ENCODE results near the gene SCARF2.
"Not testable (repeated sequence)": the region's sequence is repeated elsewhere in the genome, so short reads cannot be mapped to it uniquely, and the experiment has no call there.

SCARF2 gene, protein sequence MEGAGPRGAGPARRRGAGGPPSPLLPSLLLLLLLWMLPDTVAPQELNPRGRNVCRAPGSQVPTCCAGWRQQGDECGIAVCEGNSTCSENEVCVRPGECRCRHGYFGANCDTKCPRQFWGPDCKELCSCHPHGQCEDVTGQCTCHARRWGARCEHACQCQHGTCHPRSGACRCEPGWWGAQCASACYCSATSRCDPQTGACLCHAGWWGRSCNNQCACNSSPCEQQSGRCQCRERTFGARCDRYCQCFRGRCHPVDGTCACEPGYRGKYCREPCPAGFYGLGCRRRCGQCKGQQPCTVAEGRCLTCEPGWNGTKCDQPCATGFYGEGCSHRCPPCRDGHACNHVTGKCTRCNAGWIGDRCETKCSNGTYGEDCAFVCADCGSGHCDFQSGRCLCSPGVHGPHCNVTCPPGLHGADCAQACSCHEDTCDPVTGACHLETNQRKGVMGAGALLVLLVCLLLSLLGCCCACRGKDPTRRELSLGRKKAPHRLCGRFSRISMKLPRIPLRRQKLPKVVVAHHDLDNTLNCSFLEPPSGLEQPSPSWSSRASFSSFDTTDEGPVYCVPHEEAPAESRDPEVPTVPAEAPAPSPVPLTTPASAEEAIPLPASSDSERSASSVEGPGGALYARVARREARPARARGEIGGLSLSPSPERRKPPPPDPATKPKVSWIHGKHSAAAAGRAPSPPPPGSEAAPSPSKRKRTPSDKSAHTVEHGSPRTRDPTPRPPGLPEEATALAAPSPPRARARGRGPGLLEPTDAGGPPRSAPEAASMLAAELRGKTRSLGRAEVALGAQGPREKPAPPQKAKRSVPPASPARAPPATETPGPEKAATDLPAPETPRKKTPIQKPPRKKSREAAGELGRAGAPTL

DNA sequence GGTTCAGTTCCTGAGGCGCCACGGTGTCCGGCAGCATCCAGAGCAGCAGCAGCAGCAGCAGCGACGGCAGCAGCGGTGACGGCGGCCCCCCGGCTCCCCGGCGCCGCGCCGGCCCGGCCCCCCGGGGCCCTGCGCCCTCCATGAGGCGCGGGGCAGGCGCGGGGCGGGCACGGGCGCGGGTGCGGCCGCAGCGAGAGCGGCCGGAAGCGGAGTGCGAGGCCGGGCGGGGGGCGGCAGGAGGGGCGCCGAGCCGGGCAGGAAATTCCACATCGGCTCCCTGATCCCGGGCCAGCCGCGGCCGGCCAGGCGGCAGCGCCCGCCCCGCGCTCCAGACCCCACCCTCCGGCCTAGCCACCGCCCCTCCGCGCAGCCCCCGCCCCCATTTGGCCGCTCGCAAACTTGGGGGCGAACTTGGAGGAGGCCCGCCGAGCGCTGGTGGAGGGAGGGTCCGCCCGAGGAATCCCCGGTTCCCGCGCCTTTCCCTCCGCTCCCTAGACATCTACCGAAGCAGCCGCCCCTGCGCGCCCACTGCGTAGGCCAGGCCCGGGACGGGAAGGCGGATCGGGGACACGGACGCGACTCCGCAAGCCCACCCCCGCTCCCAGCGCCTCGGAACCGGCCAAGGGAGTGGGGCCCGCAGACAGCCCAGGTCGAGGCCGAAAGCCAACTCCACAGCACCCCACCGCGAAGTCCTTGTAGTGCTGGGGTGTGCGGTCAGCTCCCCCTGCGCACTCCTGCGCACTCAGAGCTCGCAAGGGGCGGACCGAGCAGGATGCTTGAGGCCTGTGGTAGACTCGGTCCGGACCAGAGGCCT lies at the start of gene SCARF2:
Gene SCARF2, minus strand, starts transcription at position 213 of the 814 bp plus-strand sequence. Its CDS starts 71 bp downstream, at position 142.
- no peak for DNase-seq

DNA sequence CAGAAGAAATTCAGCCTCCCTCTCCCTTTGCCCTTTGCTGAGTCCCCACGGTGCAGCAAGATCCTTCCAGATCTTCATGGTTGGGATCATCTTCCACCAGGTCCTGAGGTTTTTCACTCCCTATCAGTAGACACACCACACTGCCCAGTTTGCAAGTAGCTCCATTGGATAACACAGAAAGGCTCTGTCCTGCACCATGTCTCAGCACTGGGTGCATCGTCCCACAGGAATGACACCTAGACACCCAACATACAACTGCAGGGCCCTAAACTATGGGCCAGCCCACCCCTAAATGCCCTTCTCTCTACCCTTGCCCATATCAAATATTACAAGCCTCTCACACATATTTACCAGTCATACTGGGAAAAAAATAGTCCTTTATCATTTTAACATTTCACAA lies 48.6 kb upstream of the SCARF2 start:
- no peak for DNase-seq

DNA sequence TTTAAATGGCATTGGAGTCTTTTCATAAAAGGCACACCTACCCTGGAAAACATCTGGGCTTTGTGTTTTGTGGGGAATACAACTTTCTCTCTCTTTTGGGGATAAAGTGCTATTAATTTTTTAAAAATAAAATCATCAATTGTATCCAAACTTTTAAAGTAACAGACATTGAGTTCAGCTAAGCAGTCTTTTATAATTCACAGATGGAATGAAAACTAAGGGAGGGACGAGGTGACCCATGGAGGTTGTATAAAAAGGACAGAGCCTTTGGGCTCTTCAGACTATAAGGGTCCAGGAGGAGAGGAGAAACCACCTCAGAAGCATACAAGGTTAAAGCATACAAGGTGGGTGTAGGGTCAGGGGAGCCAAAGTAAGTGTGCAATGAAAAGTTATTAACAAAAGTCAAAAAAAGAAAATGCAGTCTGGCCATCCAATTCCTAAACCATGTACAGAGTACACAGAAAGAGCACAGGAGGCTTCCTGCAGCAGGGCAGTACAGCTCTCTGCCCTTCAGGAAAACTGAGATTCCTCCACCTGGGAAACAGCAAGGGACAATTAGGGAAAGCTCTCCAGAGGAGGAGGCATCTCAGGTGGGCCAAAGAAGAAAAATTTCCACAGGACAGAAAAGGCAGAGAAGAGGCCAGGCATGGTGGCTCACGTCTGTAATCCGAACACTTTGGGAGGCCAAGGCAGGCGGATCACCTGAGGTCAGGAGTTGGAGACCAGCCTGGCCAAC lies 47.5 kb upstream of the SCARF2 start:
- DNase-seq, result no peak

DNA sequence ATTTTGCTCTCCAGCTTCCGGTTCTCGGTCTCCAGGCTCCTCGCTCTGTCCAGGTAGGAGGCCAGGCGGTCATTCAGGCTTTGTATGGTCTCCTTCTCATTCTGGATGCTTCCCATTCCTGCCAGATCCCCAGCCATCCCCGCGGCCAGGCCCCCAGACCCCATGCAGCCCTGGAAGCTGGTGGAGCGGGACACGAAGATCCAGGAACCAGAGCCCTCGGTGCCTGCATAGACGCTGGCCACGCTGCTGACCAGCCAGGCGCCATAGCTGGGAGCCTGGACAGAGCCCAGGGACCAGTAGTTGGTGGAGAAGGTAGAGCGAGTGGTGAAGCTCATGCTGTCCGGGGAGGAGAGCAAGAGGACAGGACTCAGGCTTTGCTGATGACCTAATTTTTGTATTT lies 46.1 kb upstream of the SCARF2 start:
- no peak for DNase-seq

DNA sequence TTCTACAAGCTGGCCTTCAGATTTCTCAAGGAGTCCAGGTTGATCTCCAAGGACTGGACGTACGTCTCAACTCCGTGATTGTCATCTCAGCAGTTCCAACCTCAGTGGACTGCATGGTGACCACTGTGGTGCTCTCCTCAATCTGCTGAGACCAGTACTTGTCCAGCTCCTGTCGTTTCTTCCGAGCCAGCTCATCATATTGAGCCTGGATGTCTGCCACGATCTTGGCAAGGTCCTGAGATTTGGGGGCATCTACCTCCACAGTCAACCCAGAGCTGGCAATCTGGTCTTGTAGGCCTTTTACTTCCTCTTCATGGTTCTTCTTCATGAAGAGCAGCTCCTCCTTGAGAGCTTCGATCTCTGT lies 45.5 kb upstream of the SCARF2 start:
- DNase-seq, result not testable (repeated sequence)

DNA sequence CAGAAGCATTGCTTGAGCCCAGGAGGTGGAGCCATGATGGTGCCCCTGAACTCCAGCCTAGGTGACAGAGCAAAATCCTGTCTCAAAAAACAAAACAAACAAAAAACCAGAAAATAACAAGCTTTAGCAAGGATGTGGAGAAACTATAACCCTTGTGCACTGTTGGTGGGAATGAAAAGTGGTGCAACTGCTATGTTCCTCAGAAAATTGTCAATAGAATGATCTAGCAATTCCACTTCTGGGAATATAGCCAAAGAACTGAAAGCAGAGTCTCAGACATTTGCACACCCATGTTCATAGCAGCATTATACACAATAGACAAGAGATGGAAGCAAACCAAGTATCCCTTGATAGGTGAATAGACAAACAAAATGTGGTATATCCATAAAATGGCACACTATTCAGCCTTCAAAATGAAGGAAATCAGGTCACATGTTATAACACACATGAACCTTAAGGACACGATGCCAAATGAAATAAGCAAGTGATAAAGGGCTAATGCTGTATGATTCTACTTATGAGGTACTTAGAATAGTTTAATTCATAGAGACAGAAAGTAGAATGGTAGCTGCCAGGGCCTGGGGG lies 42.1 kb upstream of the SCARF2 start:
- DNase-seq, result no peak

DNA sequence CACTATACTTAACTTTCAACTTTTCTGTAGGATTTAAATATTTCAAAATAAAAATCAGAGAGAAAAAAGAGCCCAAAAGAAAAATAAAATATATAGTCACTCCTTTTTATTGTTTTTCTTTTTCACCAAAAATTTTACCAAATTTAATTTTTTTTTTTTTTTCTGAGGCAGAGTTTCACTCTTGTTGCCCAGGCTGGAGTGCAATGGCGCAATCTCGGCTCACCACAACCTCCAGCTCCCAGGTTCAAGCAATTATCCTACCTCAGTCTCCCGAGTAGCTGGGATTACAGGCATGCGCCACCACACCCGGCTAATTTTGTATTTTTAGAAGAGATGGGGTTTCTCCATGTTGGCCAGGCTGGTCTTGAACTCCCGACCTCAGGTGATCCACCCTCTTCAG lies 40.4 kb upstream of the SCARF2 start:
- not testable (repeated sequence) for DNase-seq

DNA sequence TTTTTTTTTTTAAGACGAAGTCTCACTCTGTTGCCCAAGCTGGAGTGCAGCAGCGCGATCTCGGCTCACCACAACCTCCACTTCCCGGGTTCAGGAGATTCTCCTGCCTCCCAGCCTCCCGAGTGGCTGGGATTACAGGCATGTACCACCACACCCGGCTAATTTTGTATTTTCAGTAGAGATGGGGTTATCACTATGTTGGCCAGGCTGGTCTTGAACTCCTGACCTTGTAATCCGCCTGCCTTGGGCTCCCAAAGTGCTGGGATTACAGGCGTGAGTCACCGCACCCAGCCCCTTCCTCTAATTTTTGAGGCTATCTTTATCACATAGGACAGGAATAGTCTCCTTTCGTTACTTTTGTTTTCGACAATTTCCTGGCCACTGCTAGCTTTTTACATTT lies 37.9 kb upstream of the SCARF2 start:
- DNase-seq, result not testable (repeated sequence)

DNA sequence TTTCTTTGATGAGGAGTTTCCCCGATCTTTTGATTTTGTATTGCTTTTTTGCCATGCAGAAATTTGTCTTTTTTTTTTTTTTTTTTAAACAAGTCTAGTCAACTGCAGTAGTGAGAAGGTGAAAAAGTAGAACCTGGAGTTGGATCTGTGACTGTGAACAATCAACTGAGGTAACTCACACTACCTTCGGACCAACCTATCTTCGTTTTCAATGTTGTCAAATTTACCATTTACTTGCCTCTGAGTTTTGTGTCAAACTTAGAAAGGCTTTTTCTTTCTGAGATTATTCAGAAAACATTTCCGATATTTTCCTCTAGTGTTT lies 37.5 kb upstream of the SCARF2 start:
- no peak for DNase-seq

DNA sequence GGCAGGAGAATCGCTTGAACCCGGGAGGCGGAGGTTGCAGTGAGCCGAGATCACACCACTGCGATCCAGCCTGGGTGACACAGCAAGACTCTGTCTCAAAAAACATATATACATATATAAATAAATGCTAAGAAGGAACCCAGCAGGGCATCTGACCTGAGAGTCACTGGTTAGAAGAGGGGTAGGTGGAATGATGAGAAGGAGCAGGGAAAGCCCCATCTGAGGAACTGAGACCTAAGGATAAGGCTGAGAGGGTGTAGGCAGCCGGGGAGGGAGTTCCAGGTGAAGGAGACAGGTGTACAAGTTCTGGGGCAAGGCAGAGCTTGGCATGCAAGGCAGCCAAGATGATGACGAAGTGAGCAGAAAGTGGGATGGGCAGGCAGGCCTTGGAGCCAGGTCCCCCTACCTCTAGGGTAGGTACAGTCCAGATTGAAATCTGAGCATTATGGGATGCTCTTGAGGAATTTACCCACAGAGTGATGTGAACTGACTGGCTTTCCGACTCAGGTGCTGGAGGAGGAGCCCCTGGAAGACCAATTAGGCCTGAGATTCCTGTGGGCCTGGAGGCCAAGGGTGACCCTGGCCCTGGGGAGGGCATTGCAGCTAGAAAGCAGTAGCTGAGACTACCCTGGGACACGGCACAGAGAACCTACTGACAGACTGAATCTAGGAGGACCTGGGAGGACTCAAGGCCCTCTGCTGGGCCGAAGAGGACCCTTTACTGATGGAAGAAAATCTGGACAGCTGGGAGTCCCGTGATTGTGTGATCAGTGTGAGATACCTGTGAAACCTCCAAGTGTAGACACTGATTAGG lies 35.2 kb upstream of the SCARF2 start:
- DNase-seq, result no peak

DNA sequence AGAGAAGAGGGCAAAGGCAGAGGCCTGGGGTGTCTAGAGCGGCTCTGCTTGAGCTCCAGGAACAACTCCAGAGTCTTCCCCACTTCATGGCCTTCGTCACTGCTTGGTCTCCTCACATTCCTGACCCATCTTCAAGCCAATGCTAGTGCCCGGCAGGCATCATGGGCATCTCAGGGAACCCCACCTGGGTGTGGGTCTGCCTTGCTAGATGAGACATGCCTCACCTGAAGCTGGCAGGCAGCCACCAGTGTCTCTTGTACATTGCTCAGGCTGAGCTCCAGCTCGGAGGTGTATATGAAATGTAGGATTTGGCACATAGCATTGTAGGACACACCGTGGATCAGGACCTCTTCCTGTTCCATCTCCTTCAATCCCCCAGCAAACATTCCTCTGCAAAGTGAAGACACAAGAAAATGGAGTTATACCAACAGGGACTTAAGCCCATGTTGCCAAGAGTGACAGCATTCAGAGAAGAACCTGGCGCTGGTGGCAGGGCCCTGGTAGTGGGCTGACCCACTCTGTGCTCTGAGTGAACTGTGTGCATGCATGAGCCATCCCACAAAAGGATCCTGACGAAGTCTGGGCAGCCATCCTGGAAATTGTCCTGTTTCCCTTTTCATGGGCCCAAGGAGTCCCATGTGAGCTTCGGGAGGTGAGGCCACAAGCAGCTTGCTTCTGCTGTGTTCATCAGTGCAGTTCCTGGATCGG lies 33.7 kb upstream of the SCARF2 start:
- no peak for DNase-seq

DNA sequence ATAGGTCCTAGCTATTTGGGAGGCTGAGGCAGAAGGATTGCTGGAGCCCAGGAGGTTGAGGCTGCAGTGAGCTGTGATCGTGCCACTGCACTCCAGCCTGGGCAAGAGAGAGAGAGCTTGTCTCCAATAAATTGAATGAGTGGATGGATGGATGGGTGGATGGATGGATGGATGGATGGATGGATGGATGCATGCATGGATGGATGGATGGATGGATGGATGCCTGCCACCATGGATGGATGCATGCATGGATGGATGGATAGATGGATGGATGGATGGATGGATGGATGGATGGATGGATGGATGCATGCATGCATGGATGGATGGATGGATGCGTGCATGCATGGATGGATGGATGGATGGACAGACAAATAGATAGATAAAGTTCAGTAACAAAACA lies 32.9 kb upstream of the SCARF2 start:
- DNase-seq, result not testable (repeated sequence)

DNA sequence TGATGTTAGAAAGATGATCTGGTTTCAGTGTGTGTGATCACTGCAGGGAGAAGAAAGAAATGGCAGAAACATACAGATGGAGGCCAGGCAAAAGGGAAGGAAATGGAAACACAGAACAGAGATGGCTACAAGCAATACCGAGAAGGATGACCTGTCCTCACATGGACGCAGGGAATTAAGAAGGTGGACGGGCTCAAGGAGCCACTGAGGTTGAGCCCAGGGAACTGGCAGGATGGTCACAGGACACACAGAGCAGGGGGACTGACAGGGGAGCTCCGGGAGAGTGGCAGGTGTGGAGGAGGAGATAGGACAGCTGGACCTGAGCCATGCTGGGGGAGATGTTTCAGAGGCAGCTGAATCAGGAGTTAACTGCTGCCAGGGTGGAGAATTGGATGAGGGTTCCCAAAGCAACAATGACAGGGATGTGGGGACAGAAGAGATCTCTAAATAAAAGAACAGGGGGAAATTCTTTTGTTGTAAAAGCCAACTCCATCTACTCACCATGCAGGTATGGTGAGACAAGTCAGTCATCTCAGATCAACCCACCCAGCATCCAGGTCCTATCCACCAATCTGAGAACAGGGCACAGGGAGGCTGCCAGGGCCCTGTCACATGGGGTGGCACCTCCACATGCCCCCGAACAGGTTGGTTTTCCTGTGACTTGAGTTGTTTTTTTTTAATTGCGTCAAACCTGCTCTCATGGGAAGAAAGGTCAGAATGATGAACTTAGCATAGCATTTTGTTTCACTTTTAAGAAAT lies 31.7 kb upstream of the SCARF2 start:
- DNase-seq, result no peak

DNA sequence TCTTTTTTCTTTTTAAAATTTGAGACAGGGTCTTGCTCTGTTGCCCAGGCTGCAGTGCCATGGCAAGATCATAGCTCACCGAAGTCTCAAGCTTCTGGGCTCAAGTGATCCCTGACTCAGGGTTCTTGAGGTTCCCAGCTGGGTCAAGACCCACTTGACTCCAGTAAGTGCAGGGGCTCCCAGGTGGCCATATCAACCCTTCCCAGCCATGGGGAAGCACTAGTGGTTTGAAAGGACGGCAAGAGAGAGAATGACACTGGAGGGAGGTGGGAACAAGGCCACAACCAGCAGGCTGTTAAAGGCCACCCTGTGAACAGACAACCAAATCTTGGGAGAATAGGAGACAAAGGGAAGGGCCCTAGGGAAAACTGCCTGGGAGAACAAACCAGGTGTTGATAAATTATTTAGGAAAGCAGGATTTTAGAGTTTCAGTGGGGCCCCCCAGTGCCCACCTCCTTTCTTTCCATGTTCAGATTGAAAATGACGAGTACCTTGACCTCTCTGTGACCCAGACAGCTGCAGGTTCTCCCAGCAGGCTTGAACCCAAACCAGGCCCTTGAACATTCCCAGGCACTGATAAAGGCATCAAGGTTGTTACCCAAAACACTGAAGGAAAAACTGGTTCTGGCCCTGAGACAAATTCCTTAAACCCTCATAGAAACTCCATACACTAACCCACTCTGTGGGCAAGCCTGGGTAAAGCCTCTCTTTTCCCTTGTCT lies 29.2 kb upstream of the SCARF2 start:
- no peak for DNase-seq

DNA sequence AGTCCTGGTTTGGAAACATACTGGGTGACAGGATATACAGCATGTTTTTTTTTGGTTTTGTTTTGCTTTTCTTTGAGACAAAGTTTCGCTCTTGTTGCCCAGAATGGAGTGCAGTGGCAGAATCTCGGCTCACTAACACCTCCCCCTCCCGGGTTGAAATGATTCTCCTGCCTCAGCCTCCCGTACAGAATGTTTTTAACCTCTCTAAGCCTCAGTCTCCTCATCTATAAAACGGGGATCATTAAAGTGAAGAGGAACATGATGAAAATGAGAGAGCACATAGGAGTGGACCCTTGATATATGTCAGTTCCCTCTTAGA lies 28.1 kb upstream of the SCARF2 start:
- DNase-seq, result no peak

DNA sequence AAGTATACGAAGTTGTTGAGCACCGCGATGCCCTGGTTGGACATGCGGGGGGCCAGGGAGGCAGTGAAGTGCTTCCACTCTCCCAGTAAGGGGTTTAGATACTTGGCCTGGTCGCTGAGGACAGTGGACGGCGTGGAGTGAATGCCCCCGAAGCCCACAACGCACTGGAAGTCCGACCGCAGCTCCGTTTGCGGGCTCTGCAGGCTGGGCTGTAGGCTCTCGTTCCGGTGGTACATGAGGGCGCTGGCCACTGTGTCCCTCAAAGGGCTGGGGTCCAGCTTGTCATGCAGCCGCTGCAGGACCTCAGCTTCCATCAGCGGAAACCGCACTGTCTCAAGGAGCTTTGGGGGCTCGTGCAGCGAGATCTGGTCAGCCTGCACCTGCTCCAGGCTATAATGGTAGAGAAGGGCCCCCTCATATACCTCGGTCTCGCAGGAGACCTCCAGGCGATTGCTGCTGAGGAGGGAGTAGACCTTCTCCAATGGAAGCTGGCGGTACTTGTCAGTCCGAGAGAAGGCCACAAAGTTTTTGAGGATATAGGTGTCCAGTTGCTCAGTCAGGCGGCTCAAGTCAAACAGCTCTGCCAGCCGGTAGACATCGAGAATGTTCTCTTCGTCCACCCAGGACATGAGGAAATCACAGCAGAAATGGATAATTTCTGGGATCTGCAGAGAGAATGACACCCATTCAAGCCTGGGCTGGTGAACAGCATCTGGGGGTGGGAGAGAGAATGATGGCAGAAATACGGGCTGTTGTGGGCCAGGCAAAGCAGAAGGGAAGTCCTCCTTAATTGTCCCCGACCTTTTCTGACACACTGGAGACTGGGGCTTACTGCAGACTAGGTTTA lies 27.5 kb upstream of the SCARF2 start:
- DNase-seq, result no peak

DNA sequence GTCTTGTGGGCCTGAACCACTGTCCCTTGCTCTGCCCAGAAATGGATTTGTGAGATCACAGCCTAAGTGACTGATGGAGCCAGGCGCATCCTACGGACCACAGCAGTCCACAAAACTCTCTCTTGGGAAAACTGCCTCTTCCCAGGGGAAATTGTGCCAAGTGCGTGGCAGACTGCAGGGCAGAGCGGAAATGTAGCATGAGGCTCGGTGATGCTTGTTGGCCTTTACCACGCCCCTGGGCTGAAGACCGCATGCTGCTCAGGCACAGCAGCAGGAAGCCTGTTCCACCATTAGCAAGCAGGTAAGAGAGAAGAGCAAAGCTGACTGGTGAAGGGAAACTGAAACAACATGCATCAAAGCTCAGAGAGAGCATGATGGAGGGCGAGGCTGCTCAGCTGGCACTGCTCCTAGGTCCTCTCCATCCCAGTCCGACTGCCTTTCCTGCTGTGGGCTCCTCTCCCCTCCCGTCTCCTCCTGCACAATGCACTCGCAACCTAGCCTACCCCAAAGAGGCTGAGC lies 26.5 kb upstream of the SCARF2 start:
- DNase-seq, result no peak

All from GOT3 (cell line).